ENCODE data around the gene TMEM163.

DNA sequence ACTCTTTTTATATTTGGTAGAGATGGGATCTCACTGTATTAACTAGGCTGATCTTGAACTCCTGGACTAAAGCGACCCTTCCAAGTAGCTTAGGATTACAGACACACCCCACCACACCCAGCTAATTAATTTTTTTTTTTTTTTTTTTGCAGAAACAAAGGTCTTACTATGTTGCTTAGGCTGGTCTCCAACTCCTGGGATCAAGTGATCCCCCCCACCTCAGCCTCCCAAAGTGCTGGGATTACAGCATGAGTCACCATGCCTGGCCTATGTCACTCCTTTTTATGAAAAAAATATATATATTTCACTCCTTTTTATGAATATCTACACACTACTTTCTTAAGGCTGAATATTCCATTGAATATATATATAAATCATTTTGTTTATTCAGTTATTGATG lies 302.2 kb downstream of the TMEM163 start:
- TF ChIP-seq POLR2A (IDR thresholded peaks at IDR 0.05), result no peak
- TF ChIP-seq, protein P1, sequence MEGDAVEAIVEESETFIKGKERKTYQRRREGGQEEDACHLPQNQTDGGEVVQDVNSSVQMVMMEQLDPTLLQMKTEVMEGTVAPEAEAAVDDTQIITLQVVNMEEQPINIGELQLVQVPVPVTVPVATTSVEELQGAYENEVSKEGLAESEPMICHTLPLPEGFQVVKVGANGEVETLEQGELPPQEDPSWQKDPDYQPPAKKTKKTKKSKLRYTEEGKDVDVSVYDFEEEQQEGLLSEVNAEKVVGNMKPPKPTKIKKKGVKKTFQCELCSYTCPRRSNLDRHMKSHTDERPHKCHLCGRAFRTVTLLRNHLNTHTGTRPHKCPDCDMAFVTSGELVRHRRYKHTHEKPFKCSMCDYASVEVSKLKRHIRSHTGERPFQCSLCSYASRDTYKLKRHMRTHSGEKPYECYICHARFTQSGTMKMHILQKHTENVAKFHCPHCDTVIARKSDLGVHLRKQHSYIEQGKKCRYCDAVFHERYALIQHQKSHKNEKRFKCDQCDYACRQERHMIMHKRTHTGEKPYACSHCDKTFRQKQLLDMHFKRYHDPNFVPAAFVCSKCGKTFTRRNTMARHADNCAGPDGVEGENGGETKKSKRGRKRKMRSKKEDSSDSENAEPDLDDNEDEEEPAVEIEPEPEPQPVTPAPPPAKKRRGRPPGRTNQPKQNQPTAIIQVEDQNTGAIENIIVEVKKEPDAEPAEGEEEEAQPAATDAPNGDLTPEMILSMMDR (IDR thresholded peaks at IDR 0.05), result no peak

Measured in uterus (tissue), 2 donors.